Prostate gland (tissue), 2 donors: ENCODE measurements around the gene C2orf74.

Source experiments
- POLR2A ChIP-seq: fragments of 450-650 bp; IDR thresholded peaks from one replicate; pipeline ENCODE4 v1.6.1; 2016; ENCODE audit warnings: antibody characterized with exemption, mild to moderate bottlenecking
- TF ChIP-seq, protein P1 (sequence below), 4 experiments: fragments of 200-600 bp in 2 of 4; fragments of 450-650 bp in 2 of 4; sonication (generic) in 2 of 4; IDR thresholded peaks; 1 replicate in 3 of 4; 2 replicates in 1 of 4; pipeline ENCODE4 v1.5.1; 2016 to 2019; ENCODE audit warnings: antibody characterized with exemption in 4 of 4, mild to moderate bottlenecking in 2 of 4, moderate library complexity in 2 of 4

GRCh38 chr2:61177727-61178549 is 15.9 kb downstream of the C2orf74 start:
- TF ChIP-seq POLR2A = peak; percentile 19
- TF ChIP-seq, protein P1, sequence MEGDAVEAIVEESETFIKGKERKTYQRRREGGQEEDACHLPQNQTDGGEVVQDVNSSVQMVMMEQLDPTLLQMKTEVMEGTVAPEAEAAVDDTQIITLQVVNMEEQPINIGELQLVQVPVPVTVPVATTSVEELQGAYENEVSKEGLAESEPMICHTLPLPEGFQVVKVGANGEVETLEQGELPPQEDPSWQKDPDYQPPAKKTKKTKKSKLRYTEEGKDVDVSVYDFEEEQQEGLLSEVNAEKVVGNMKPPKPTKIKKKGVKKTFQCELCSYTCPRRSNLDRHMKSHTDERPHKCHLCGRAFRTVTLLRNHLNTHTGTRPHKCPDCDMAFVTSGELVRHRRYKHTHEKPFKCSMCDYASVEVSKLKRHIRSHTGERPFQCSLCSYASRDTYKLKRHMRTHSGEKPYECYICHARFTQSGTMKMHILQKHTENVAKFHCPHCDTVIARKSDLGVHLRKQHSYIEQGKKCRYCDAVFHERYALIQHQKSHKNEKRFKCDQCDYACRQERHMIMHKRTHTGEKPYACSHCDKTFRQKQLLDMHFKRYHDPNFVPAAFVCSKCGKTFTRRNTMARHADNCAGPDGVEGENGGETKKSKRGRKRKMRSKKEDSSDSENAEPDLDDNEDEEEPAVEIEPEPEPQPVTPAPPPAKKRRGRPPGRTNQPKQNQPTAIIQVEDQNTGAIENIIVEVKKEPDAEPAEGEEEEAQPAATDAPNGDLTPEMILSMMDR (IDR thresholded peaks at IDR 0.05) = no peak
